ENCODE data around the gene LAMA1. TPM values are rescaled to one million over a fixed set of nuclear protein-coding genes. Genes with fewer than 3 reads are reported as not detected.

Gene LAMA1
- total RNA-seq, 1 experiment from 2014 or later = 28.8 TPM

DNA sequence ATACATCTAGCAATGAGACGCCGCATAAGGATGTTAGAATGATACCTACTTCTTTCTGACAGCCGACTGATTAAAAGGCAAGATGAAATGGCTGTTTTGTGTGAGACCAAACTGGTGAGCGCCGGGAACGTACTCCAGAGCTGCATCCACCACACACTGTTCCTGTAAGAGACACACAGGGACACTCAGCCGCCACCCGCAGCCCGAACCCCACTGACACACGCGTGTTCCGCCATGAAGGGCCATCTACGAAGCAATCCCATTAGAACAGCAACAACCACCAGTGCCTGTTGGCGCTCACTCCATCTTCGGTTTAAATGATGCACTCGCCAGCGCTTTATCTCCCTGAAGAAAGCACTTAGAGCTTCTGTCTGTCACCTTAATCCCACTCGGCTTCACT, 162.3 kb downstream of the LAMA1 start:
- Histone ChIP-seq H2BK20ac (ENCODE audit: low read depth, low read length, poor library complexity, severe bottlenecking) (no peak overlapping the region), H3K23ac (ENCODE audit: insufficient read length, low read depth, low read length) (no peak overlapping the region), H2AK5ac (ENCODE audit: insufficient read length, low read length) (no peak overlapping the region), H2BK15ac (ENCODE audit: low read depth, low read length) (no peak overlapping the region), H3K4me2 (ENCODE audit: insufficient read depth, insufficient read length, low read length) (no peak overlapping the region), H3K4ac (ENCODE audit: low read depth, low read length) (no peak overlapping the region), H4K20me1 (ENCODE audit: control insufficient read depth, insufficient read depth, insufficient read length) (no peaks in the 10 kb centered on the region), H3K9ac (ENCODE audit: extremely low read depth, insufficient read length, low read length) (no peak overlapping the region), H2AFZ (ENCODE audit: low read length) (no peak overlapping the region), H3K18ac (ENCODE audit: insufficient read length, low read depth, low read length) (no peak overlapping the region), H3K14ac (ENCODE audit: insufficient read depth, low read length) (no peak overlapping the region), H2BK12ac (ENCODE audit: insufficient read length, low read depth, low read length) (no peak overlapping the region), H3K56ac (ENCODE audit: insufficient read length, low read depth, low read length) (no peak overlapping the region), H3K79me2 (ENCODE audit: insufficient read depth, low read length) (no peaks in the 10 kb centered on the region), H3T11ph (ENCODE audit: low read length) (no peak overlapping the region), H3K4me1 (ENCODE audit: insufficient read depth, low read length) (no peaks in the 10 kb centered on the region), H2BK5ac (ENCODE audit: insufficient read length, low read length) (no peak overlapping the region), H4K91ac (ENCODE audit: insufficient read length, low read depth, low read length) (no peak overlapping the region), H4K8ac (replicated peaks; ENCODE audit: insufficient read length, low read depth, low read length) (no peak overlapping the region), H3K23me2 (ENCODE audit: insufficient read length, low read depth, low read length, poor library complexity, severe bottlenecking) (no peaks in the 10 kb centered on the region), H3K27me3 (ENCODE audit: insufficient read depth, low read length) (no peaks in the 10 kb centered on the region), H4K5ac (ENCODE audit: insufficient read length, low read depth, low read length) (no peak overlapping the region), H3K79me1 (ENCODE audit: insufficient read depth, low read depth, low read length, poor library complexity, severe bottlenecking) (no peaks in the 10 kb centered on the region), H3K9me3 (ENCODE audit: control insufficient read depth, low read depth, low read length) (no peaks in the 10 kb centered on the region), H3K27ac (ENCODE audit: insufficient read length, low read depth, low read length) (no peak overlapping the region), H2BK120ac (ENCODE audit: low read depth, low read length, poor library complexity, severe bottlenecking) (no peak overlapping the region)
- no peaks in the 10 kb centered on the region; the same call in 1 of the 2 replicates for H3K27me3 Mint-ChIP-seq (ENCODE audit: low read depth)
- H3K9me3 Mint-ChIP-seq = peaks cover 2 to 5% of the 10 kb centered on the region in 2 experiments
- TF ChIP-seq, protein P1, sequence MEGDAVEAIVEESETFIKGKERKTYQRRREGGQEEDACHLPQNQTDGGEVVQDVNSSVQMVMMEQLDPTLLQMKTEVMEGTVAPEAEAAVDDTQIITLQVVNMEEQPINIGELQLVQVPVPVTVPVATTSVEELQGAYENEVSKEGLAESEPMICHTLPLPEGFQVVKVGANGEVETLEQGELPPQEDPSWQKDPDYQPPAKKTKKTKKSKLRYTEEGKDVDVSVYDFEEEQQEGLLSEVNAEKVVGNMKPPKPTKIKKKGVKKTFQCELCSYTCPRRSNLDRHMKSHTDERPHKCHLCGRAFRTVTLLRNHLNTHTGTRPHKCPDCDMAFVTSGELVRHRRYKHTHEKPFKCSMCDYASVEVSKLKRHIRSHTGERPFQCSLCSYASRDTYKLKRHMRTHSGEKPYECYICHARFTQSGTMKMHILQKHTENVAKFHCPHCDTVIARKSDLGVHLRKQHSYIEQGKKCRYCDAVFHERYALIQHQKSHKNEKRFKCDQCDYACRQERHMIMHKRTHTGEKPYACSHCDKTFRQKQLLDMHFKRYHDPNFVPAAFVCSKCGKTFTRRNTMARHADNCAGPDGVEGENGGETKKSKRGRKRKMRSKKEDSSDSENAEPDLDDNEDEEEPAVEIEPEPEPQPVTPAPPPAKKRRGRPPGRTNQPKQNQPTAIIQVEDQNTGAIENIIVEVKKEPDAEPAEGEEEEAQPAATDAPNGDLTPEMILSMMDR (conservative IDR thresholded peaks at IDR 0.05) = no peak
- no peak overlapping the region; a peak in 1 of 7 replicates for H3K27ac Mint-ChIP-seq
- no CpG with 5 or more reads among the region's 18 CpGs for WGBS (ENCODE audit: extremely low coverage, insufficient read length, low lambda C conversion rate)
- DNase-seq = no peak
- H3K36me3 Mint-ChIP-seq (ENCODE audit: insufficient read depth in 1 of 3, low read depth in 3 of 3) = peaks cover 36 to 67% (median 52%) of the 10 kb centered on the region in 3 experiments
- peaks cover 7 to 11% of the 10 kb centered on the region in 2 experiments for H3K4me1 Mint-ChIP-seq
- no peak overlapping the region for H3K4me3 Mint-ChIP-seq
